Tibial nerve (tissue), 4 donors: ENCODE results near the gene AP1B1. TPM values are rescaled to one million over a fixed set of nuclear protein-coding genes. Genes with fewer than 3 reads are reported as not detected.
A peak's percentile ranks its signal among the peaks of the same experiment; 100 is the strongest.
"Not testable (repeated sequence)": the region's sequence is repeated elsewhere in the genome, so short reads cannot be mapped to it uniquely, and the experiment has no call there.

Source experiments
- DNase-seq, 2 donors: peaks; one replicate each; pipeline ENCODE4 v3.0.0-alpha.2; 2019; ENCODE audit warnings: low spot score in 2 of 2
- H3K27ac ChIP-seq, 4 donors: fragments of 200-600 bp; sonication (generic) in 3 of 4; one replicate each; pipeline ENCODE4 v1.5.1; 2017 to 2019; ENCODE audit warnings: mild to moderate bottlenecking in 1 of 4
- H3K27me3 ChIP-seq, 2 donors: fragments of 200-600 bp; sonication (generic) in 1 of 2; one replicate each; pipeline versions ENCODE4 v1.5.1 to v1.6.0; 2017 to 2019
- H3K36me3 ChIP-seq, 3 donors: fragments of 200-600 bp; sonication (generic); one replicate each; pipeline ENCODE4 v1.5.1; 2018 to 2019
- H3K4me1 ChIP-seq, 4 donors: fragments of 200-600 bp; sonication (generic) in 3 of 4; one replicate each; pipeline ENCODE4 v1.5.1; 2017 to 2019
- H3K4me3 ChIP-seq, 4 donors: fragments of 200-600 bp; sonication (generic) in 3 of 4; one replicate each; pipeline ENCODE4 v1.5.1; 2017 to 2019; ENCODE audit warnings: mild to moderate bottlenecking in 1 of 4, moderate library complexity in 1 of 4
- H3K9me3 ChIP-seq, 4 donors: fragments of 200-600 bp; sonication (generic) in 3 of 4; one replicate each; pipeline ENCODE4 v1.5.1; 2017 to 2019
- CTCF ChIP-seq, 5 experiments: fragments of 200-600 bp in 3 of 5; fragments of 450-650 bp in 2 of 5; sonication (generic) in 3 of 5; IDR thresholded peaks; one replicate each; pipeline ENCODE4 v1.5.1; 2016 to 2019; ENCODE audit warnings: antibody characterized with exemption in 5 of 5, mild to moderate bottlenecking in 3 of 5, moderate library complexity in 2 of 5
- EP300 ChIP-seq, 2 donors: sonication (generic); formaldehyde crosslinking; IDR thresholded peaks; one replicate each; pipeline ENCODE4 v1.6.1; 2017; ENCODE audit warnings: antibody characterized with exemption in 2 of 2, mild to moderate bottlenecking in 1 of 2
- POLR2A ChIP-seq, 2 donors: fragments of 450-650 bp; IDR thresholded peaks; one replicate each; pipeline ENCODE4 v1.6.1; 2017; ENCODE audit warnings: antibody characterized with exemption in 2 of 2, mild to moderate bottlenecking in 2 of 2, moderate library complexity in 2 of 2
- WGBS, 2 donors: methylation state at CpG; one replicate each; pipeline ENCODE4 v1.1.5; 2018; 5-methylcytosine and 5-hydroxymethylcytosine counted together
- total RNA-seq, 4 donors: library from RNA; depleted of rRNA; stranded (reverse); fragments of >200 nt; gene quantifications; one replicate each; pipeline ENCODE4 v1.1.0, GENCODE V29; 2016

AP1B1 gene
- total RNA-seq, 4 donors from 2014 or later = 51.3 to 93.3 (median 60.1) TPM

GRCh38 chr22:29375398-29376076 is 12.8 kb downstream of the AP1B1 start:
- H3K4me1 ChIP-seq = peaks cover 0 to 6% (median 2%) of the 10 kb centered on the region in 4 donors
- no peak for DNase-seq
- peaks cover 0 to 15% (median 0%) of the 10 kb centered on the region in 3 donors for H3K36me3 ChIP-seq
- no peaks in the 10 kb centered on the region for H3K27me3 ChIP-seq
- no peak for TF ChIP-seq POLR2A (IDR thresholded peaks at IDR 0.05)
- no peak for TF ChIP-seq CTCF (IDR thresholded peaks at IDR 0.05)
- TF ChIP-seq EP300 (IDR thresholded peaks at IDR 0.05) = no peak
- 67 to 85% methylated on average over 4 of the region's 4 CpGs for WGBS, 2 donors
- H3K4me3 ChIP-seq = no peak overlapping the region
- H3K9me3 ChIP-seq = no peaks in the 10 kb centered on the region
- H3K27ac ChIP-seq = no peak overlapping the region

- Histone ChIP-seq H3K4me1 (peaks cover 0 to 13% (median 4%) of the 10 kb centered on the region in 4 donors), H3K36me3 (peaks cover 0 to 15% (median 0%) of the 10 kb centered on the region in 3 donors)
- not testable (repeated sequence) for H3K27me3 ChIP-seq, DNase-seq, H3K4me3 ChIP-seq, H3K9me3 ChIP-seq, H3K27ac ChIP-seq
- 96 to 98% methylated on average over 7 of the region's 7 CpGs for WGBS, 2 donors
Measured at GRCh38 chr22:29374806-29375205, 13.6 kb downstream of the AP1B1 start.

- no peak overlapping the region for H3K4me3 ChIP-seq
Measured at GRCh38 chr22:29374401-29374800, 14.0 kb downstream of the AP1B1 start.

GRCh38 chr22:29370537-29370936 is 17.8 kb downstream of the AP1B1 start:
- Histone ChIP-seq H3K36me3 (peaks cover 0 to 12% (median 0%) of the 10 kb centered on the region in 3 donors), H3K4me1 (peaks cover 0 to 35% (median 19%) of the 10 kb centered on the region in 4 donors), H3K4me3 (no peak overlapping the region), H3K27me3 (no peaks in the 10 kb centered on the region), H3K9me3 (no peaks in the 10 kb centered on the region), H3K27ac (peak overlapping the region in 2 of 4 donors; percentile 77 to 80)
- no peak for DNase-seq
- TF ChIP-seq EP300 (IDR thresholded peaks at IDR 0.05) (no peak), POLR2A (IDR thresholded peaks at IDR 0.05) (no peak), CTCF (IDR thresholded peaks at IDR 0.05) (no peak)
- 57 to 81% methylated on average over 7 of the region's 7 CpGs for WGBS, 2 donors

More at GRCh38 chr22:29374401-29374800, 14.0 kb downstream of the AP1B1 start:
- Histone ChIP-seq H3K27me3 (no peaks in the 10 kb centered on the region), H3K36me3 (peaks cover 0 to 15% (median 0%) of the 10 kb centered on the region in 3 donors), H3K27ac (no peak overlapping the region), H3K4me1 (peaks cover 0 to 17% (median 6%) of the 10 kb centered on the region in 4 donors), H3K9me3 (no peaks in the 10 kb centered on the region)
- 93 to 95% methylated on average over 6 of the region's 6 CpGs for WGBS, 2 donors
- no peak for TF ChIP-seq CTCF (IDR thresholded peaks at IDR 0.05)
- TF ChIP-seq POLR2A (IDR thresholded peaks at IDR 0.05) = no peak
- TF ChIP-seq EP300 (IDR thresholded peaks at IDR 0.05) = no peak
- no peak for DNase-seq

GRCh38 chr22:29369460-29369859 is 18.9 kb downstream of the AP1B1 start:
- Histone ChIP-seq H3K27me3 (no peaks in the 10 kb centered on the region), H3K4me1 (peaks cover 0 to 35% (median 22%) of the 10 kb centered on the region in 4 donors), H3K27ac (peak overlapping the region in 3 of 4 donors; percentile 29 to 80 (median 77)), H3K4me3 (no peak overlapping the region), H3K36me3 (peaks cover 0 to 7% (median 0%) of the 10 kb centered on the region in 3 donors), H3K9me3 (no peaks in the 10 kb centered on the region)
- DNase-seq = peak; percentile 67 to 71
- 20 to 28% methylated on average over 9 of the region's 9 CpGs for WGBS, 2 donors
- TF ChIP-seq EP300 (IDR thresholded peaks at IDR 0.05) (peak in 1 of 2 donors; percentile 64), CTCF (IDR thresholded peaks at IDR 0.05) (no peak)
